ENCODE results near the gene APEH. TPM values are rescaled to one million over a fixed set of nuclear protein-coding genes. Genes with fewer than 3 reads are reported as not detected.

The APEH gene
- total and polyA plus RNA-seq, 10 of the 15 experiments (the other 5 are each of a cell fraction or from before 2014, with no cell fraction given), result 74.4 to 214 (median 131) TPM

GRCh38 chr3:49719214-49719884, 45.2 kb downstream of the APEH start, which contains the start of gene AMIGO3 (continued):
- TF ChIP-seq ZBTB33 (IDR thresholded peaks at IDR 0.05) (no peak), IKZF2 (IDR thresholded peaks at IDR 0.05) (no peak), EP300 (IDR thresholded peaks at IDR 0.05; ENCODE audit: borderline replicate concordance in 1 of 2, control insufficient read depth in 1 of 2, low read depth in 2 of 2, low read length in 2 of 2) (no peak), JUNB (IDR thresholded peaks at IDR 0.05) (no peak), NRF1 (conservative IDR thresholded peaks at IDR 0.05; ENCODE audit: low read depth, low read length) (no peak), TAF1 (IDR thresholded peaks at IDR 0.05; ENCODE audit: borderline replicate concordance, low read depth, low read length) (peak; percentile 46; the same call in 1 of the 2 replicates), IRF3 (IDR thresholded peaks at IDR 0.05) (no peak), CBFB (IDR thresholded peaks at IDR 0.05; ENCODE audit: low read depth) (no peak), SUZ12 (IDR thresholded peaks at IDR 0.05; ENCODE audit: unreplicated experiment) (no peak), EED (IDR thresholded peaks at IDR 0.05; ENCODE audit: low read depth) (no peak), SP1 (IDR thresholded peaks at IDR 0.05; ENCODE audit: low read depth, low read length) (peak; percentile 65), TCF7 (IDR thresholded peaks at IDR 0.05; ENCODE audit: borderline replicate concordance) (no peak), IRF5 (IDR thresholded peaks at IDR 0.05; ENCODE audit: borderline replicate concordance) (no peak)
- TF ChIP-seq, protein P1, sequence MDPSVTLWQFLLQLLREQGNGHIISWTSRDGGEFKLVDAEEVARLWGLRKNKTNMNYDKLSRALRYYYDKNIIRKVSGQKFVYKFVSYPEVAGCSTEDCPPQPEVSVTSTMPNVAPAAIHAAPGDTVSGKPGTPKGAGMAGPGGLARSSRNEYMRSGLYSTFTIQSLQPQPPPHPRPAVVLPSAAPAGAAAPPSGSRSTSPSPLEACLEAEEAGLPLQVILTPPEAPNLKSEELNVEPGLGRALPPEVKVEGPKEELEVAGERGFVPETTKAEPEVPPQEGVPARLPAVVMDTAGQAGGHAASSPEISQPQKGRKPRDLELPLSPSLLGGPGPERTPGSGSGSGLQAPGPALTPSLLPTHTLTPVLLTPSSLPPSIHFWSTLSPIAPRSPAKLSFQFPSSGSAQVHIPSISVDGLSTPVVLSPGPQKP (IDR thresholded peaks at IDR 0.05; ENCODE audit: low read depth, low read length), result no peak
- TF ChIP-seq, protein P2, sequence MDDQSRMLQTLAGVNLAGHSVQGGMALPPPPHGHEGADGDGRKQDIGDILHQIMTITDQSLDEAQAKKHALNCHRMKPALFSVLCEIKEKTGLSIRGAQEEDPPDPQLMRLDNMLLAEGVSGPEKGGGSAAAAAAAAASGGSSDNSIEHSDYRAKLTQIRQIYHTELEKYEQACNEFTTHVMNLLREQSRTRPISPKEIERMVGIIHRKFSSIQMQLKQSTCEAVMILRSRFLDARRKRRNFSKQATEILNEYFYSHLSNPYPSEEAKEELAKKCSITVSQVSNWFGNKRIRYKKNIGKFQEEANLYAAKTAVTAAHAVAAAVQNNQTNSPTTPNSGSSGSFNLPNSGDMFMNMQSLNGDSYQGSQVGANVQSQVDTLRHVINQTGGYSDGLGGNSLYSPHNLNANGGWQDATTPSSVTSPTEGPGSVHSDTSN (IDR thresholded peaks at IDR 0.05; ENCODE audit: insufficient replicate concordance, low read depth, low read length), result no peak
- TF ChIP-seq, protein P3, sequence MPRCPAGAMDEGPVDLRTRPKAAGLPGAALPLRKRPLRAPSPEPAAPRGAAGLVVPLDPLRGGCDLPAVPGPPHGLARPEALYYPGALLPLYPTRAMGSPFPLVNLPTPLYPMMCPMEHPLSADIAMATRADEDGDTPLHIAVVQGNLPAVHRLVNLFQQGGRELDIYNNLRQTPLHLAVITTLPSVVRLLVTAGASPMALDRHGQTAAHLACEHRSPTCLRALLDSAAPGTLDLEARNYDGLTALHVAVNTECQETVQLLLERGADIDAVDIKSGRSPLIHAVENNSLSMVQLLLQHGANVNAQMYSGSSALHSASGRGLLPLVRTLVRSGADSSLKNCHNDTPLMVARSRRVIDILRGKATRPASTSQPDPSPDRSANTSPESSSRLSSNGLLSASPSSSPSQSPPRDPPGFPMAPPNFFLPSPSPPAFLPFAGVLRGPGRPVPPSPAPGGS (IDR thresholded peaks at IDR 0.05; ENCODE audit: borderline replicate concordance, insufficient read depth, low read depth, low read length, poor library complexity, severe bottlenecking), result peak; percentile 84
- TF ChIP-seq, protein P4, sequence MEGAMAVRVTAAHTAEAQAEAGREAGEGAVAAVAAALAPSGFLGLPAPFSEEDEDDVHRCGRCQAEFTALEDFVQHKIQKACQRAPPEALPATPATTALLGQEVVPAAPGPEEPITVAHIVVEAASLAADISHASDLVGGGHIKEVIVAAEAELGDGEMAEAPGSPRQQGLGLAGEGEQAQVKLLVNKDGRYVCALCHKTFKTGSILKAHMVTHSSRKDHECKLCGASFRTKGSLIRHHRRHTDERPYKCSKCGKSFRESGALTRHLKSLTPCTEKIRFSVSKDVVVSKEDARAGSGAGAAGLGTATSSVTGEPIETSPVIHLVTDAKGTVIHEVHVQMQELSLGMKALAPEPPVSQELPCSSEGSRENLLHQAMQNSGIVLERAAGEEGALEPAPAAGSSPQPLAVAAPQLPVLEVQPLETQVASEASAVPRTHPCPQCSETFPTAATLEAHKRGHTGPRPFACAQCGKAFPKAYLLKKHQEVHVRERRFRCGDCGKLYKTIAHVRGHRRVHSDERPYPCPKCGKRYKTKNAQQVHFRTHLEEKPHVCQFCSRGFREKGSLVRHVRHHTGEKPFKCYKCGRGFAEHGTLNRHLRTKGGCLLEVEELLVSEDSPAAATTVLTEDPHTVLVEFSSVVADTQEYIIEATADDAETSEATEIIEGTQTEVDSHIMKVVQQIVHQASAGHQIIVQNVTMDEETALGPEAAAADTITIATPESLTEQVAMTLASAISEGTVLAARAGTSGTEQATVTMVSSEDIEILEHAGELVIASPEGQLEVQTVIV (IDR thresholded peaks at IDR 0.05; ENCODE audit: borderline replicate concordance, partially characterized antibody), result no peak
- TF ChIP-seq, protein P5, sequence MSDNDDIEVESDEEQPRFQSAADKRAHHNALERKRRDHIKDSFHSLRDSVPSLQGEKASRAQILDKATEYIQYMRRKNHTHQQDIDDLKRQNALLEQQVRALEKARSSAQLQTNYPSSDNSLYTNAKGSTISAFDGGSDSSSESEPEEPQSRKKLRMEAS (IDR thresholded peaks at IDR 0.05; ENCODE audit: low read depth, low read length), result no peak

Measured in GM12878 (cell line).